GM23338 (cell line): ENCODE results near the gene FBN2. TPM values are rescaled to one million over a fixed set of nuclear protein-coding genes. Genes with fewer than 3 reads are reported as not detected.

ENCODE experiments used
- ATAC-seq: fragments of 200-7000 bp; cut with Tn5 transposase; 3 replicates; pipeline ENCODE4 v1.9.1; 2020
- DNase-seq: peaks from one replicate; pipeline ENCODE4 v3.0.0-alpha.2; 2015; ENCODE audit warnings: low spot score
- H2AFZ ChIP-seq: fragments of 200-600 bp; sonication (generic); 2 replicates; pipeline ENCODE4 v1.8.0; 2016; ENCODE audit warnings: antibody characterized with exemption, mild to moderate bottlenecking, moderate library complexity
- H3F3A ChIP-seq: fragments of 200-600 bp; sonication (generic); replicated peaks from 2 replicates; pipeline ENCODE4 v1.8.0; 2017; ENCODE audit warnings: antibody characterized with exemption, mixed run types, low read depth
- H3K27ac ChIP-seq: fragments of 200-600 bp; sonication (generic); 2 replicates; pipeline ENCODE4 v1.6.1; 2016; ENCODE audit warnings: low read depth
- H3K27me3 ChIP-seq: fragments of 200-600 bp; sonication (generic); 2 replicates; pipeline ENCODE4 v1.8.0; 2016; ENCODE audit warnings: mild to moderate bottlenecking, mixed run types, moderate library complexity; ENCODE audit not compliant: insufficient read depth
- H3K36me3 ChIP-seq: fragments of 200-600 bp; sonication (generic); 2 replicates; pipeline ENCODE4 v1.8.0; 2016; ENCODE audit warnings: mild to moderate bottlenecking; ENCODE audit not compliant: insufficient read depth
- H3K4me1 ChIP-seq: fragments of 200-600 bp; sonication (generic); 2 replicates; pipeline ENCODE4 v1.8.0; 2016; ENCODE audit warnings: mild to moderate bottlenecking, moderate library complexity; ENCODE audit not compliant: insufficient read depth
- H3K4me2 ChIP-seq: fragments of 200-600 bp; sonication (generic); 2 replicates; pipeline ENCODE4 v1.7.1; 2017; ENCODE audit warnings: mixed run types
- H3K4me3 ChIP-seq: fragments of 200-600 bp; sonication (generic); 2 replicates; pipeline ENCODE4 v1.6.1; 2016; ENCODE audit warnings: mixed run types
- H3K79me2 ChIP-seq: fragments of 200-600 bp; sonication (generic); replicated peaks from 2 replicates; pipeline ENCODE4 v1.8.0; 2017; ENCODE audit warnings: mild to moderate bottlenecking; ENCODE audit not compliant: insufficient read depth
- H3K9me2 ChIP-seq: fragments of 200-600 bp; sonication (generic); 2 replicates; pipeline ENCODE4 v1.8.0; 2017; ENCODE audit not compliant: insufficient read depth
- H4K20me1 ChIP-seq: fragments of 200-600 bp; sonication (generic); replicated peaks from 2 replicates; pipeline ENCODE4 v1.8.0; 2017; ENCODE audit warnings: mild to moderate bottlenecking; ENCODE audit not compliant: insufficient read depth
- H3K27ac Mint-ChIP-seq: 2 replicates; pipeline ENCODE4 v1.8.0; 2020; ENCODE audit warnings: inconsistent platforms, mild to moderate bottlenecking, moderate library complexity, mixed read lengths
- H3K27me3 Mint-ChIP-seq: 3 replicates; pipeline ENCODE4 v1.8.0; 2022; ENCODE audit warnings: low read depth, mild to moderate bottlenecking, moderate library complexity, mixed read lengths, inconsistent platforms; ENCODE audit not compliant: insufficient read depth, poor library complexity
- H3K36me3 Mint-ChIP-seq: 3 replicates; pipeline ENCODE4 v1.8.0; 2021; ENCODE audit warnings: low read depth, mild to moderate bottlenecking, inconsistent platforms, moderate library complexity, mixed read lengths
- H3K4me1 Mint-ChIP-seq: 3 replicates; pipeline ENCODE4 v1.8.0; 2020; ENCODE audit warnings: mild to moderate bottlenecking, inconsistent platforms, mixed read lengths
- H3K4me3 Mint-ChIP-seq: 3 replicates; pipeline ENCODE4 v1.8.0; 2021; ENCODE audit warnings: moderate library complexity, mild to moderate bottlenecking, inconsistent platforms, mixed read lengths
- H3K9me3 Mint-ChIP-seq: 3 replicates; pipeline ENCODE4 v1.8.0; 2020; ENCODE audit warnings: moderate library complexity, mild to moderate bottlenecking, inconsistent platforms, mixed read lengths
- CREB1 ChIP-seq: fragments of 250-450 bp; sonication (Bioruptor Pico); IDR thresholded peaks from 2 replicates; pipeline ENCODE4 v1.5.0; 2020; ENCODE audit warnings: low read depth, mild to moderate bottlenecking, moderate library complexity
- CTCF ChIP-seq, 2 experiments: fragments of 200-600 bp in 1 of 2; sonication (generic) in 1 of 2; conservative IDR thresholded peaks; 2 replicates each; pipeline versions ENCODE4 v1.5.1 to v1.6.1; 2016 to 2017; ENCODE audit warnings: antibody characterized with exemption in 2 of 2, low read depth in 2 of 2, mild to moderate bottlenecking in 2 of 2, moderate library complexity in 1 of 2
- EZH2 ChIP-seq: fragments of 200-600 bp; sonication (generic); IDR thresholded peaks from one replicate; pipeline ENCODE4 v1.8.0; 2017; ENCODE audit warnings: antibody characterized with exemption, mild to moderate bottlenecking, low read depth; ENCODE audit not compliant: unreplicated experiment
- EZH2phosphoT487 ChIP-seq: fragments of 200-600 bp; sonication (generic); IDR thresholded peaks from one replicate; pipeline ENCODE4 v1.8.1; 2018; ENCODE audit warnings: antibody characterized with exemption; ENCODE audit not compliant: unreplicated experiment
- JUNB ChIP-seq: IDR thresholded peaks from one replicate; pipeline ENCODE4 v1.6.1; 2016; ENCODE audit warnings: antibody characterized with exemption; ENCODE audit not compliant: unreplicated experiment
- NANOG ChIP-seq: IDR thresholded peaks from 2 replicates; pipeline ENCODE4 v1.6.1; 2016; ENCODE audit warnings: antibody characterized with exemption, borderline replicate concordance
- POLR2AphosphoS5 ChIP-seq: IDR thresholded peaks from 2 replicates; pipeline ENCODE4 v1.6.1; 2016; ENCODE audit warnings: antibody characterized with exemption, low read depth
- STAT1 ChIP-seq: IDR thresholded peaks from one replicate; pipeline ENCODE4 v1.6.1; 2016; ENCODE audit warnings: antibody characterized with exemption; ENCODE audit not compliant: unreplicated experiment
- ZNF114 ChIP-seq: fragments of 250-450 bp; sonication (Bioruptor Pico); IDR thresholded peaks from 2 replicates; pipeline ENCODE4 v1.5.0; 2020; ENCODE audit warnings: mild to moderate bottlenecking, moderate library complexity
- ZNF331 ChIP-seq: fragments of 250-450 bp; sonication (Bioruptor Pico); IDR thresholded peaks from 2 replicates; pipeline ENCODE4 v1.5.0; 2020; ENCODE audit warnings: low read depth, mild to moderate bottlenecking, moderate library complexity
- ZNF462 ChIP-seq: fragments of 250-450 bp; sonication (Bioruptor Pico); IDR thresholded peaks from 2 replicates; pipeline ENCODE4 v1.5.0; 2020; ENCODE audit warnings: mild to moderate bottlenecking, moderate library complexity
- polyA plus RNA-seq: library from polyadenylated mRNA; unstranded; fragments of >200 nt; fragmentation: Nextera tagmentation; extraction: Ambion mirVana; gene quantifications from 2 replicates; pipeline ENCODE4 v1.2.1, GENCODE V29; 2016
- total RNA-seq: library from RNA; depleted of rRNA; stranded (reverse); fragments of >200 nt; shearing (Covaris generic); gene quantifications from 2 replicates; pipeline ENCODE4 v1.2.3, GENCODE V29; 2014
- TF ChIP-seq, protein P1 (sequence below): IDR thresholded peaks from one replicate; pipeline ENCODE4 v1.6.1; 2018; ENCODE audit warnings: antibody characterized with exemption; ENCODE audit not compliant: unreplicated experiment
- TF ChIP-seq, protein P2 (sequence below): IDR thresholded peaks from 2 replicates; pipeline ENCODE4 v1.6.1; 2016; ENCODE audit warnings: antibody characterized with exemption

The FBN2 gene
- total and polyA plus RNA-seq, 2 experiments from 2014 or later, result 2.6 to 13.6 TPM

- H3K27ac ChIP-seq, result no peak overlapping the region
Measured at GRCh38 chr5:128279345-128279744, 258.7 kb downstream of the FBN2 start.

More at GRCh38 chr5:128279345-128279744, 258.7 kb downstream of the FBN2 start:
- H3K36me3 ChIP-seq, result no peaks in the 10 kb centered on the region; the same call in 1 of the 2 replicates
- H3K4me2 ChIP-seq, result no peak overlapping the region
- DNase-seq (no peak), ATAC-seq (no peak)
- Mint-ChIP-seq H3K9me3 (no peaks in the 10 kb centered on the region), H3K4me3 (no peak overlapping the region), H3K36me3 (no peaks in the 10 kb centered on the region; the same call in 2 of the 3 replicates), H3K27ac (no peak overlapping the region), H3K27me3 (no peaks in the 10 kb centered on the region), H3K4me1 (no peaks in the 10 kb centered on the region)
- no peaks in the 10 kb centered on the region for H3K27me3 ChIP-seq
- H3K79me2 ChIP-seq, result no peaks in the 10 kb centered on the region
- no peaks in the 10 kb centered on the region for H4K20me1 ChIP-seq
- no peaks in the 10 kb centered on the region for H3K9me2 ChIP-seq
- no peak overlapping the region for H3K4me3 ChIP-seq
- TF ChIP-seq ZNF331 (CRISPR knock-in tag) (no peak), ZNF114 (no peak), EZH2phosphoT487 (no peak), ZNF462 (CRISPR knock-in tag) (no peak), CREB1 (CRISPR knock-in tag) (no peak), STAT1 (no peak), POLR2AphosphoS5 (no peak), NANOG (no peak), JUNB (no peak), CTCF (conservative IDR thresholded peaks at IDR 0.05; ENCODE audit: low read depth in 2 of 2) (no peak), EZH2 (no peak)
- TF ChIP-seq, protein P1, sequence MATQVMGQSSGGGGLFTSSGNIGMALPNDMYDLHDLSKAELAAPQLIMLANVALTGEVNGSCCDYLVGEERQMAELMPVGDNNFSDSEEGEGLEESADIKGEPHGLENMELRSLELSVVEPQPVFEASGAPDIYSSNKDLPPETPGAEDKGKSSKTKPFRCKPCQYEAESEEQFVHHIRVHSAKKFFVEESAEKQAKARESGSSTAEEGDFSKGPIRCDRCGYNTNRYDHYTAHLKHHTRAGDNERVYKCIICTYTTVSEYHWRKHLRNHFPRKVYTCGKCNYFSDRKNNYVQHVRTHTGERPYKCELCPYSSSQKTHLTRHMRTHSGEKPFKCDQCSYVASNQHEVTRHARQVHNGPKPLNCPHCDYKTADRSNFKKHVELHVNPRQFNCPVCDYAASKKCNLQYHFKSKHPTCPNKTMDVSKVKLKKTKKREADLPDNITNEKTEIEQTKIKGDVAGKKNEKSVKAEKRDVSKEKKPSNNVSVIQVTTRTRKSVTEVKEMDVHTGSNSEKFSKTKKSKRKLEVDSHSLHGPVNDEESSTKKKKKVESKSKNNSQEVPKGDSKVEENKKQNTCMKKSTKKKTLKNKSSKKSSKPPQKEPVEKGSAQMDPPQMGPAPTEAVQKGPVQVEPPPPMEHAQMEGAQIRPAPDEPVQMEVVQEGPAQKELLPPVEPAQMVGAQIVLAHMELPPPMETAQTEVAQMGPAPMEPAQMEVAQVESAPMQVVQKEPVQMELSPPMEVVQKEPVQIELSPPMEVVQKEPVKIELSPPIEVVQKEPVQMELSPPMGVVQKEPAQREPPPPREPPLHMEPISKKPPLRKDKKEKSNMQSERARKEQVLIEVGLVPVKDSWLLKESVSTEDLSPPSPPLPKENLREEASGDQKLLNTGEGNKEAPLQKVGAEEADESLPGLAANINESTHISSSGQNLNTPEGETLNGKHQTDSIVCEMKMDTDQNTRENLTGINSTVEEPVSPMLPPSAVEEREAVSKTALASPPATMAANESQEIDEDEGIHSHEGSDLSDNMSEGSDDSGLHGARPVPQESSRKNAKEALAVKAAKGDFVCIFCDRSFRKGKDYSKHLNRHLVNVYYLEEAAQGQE, result no peak
- TF ChIP-seq, protein P2, sequence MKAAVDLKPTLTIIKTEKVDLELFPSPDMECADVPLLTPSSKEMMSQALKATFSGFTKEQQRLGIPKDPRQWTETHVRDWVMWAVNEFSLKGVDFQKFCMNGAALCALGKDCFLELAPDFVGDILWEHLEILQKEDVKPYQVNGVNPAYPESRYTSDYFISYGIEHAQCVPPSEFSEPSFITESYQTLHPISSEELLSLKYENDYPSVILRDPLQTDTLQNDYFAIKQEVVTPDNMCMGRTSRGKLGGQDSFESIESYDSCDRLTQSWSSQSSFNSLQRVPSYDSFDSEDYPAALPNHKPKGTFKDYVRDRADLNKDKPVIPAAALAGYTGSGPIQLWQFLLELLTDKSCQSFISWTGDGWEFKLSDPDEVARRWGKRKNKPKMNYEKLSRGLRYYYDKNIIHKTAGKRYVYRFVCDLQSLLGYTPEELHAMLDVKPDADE, result no peak
- no peaks in the 10 kb centered on the region for H3F3A ChIP-seq
- H2AFZ ChIP-seq, result no peak overlapping the region
- H3K4me1 ChIP-seq, result no peaks in the 10 kb centered on the region
